Endometrial microvascular endothelial cells (primary cell): ENCODE results near the gene NOS1AP. TPM values are rescaled to one million over a fixed set of nuclear protein-coding genes. Genes with fewer than 3 reads are reported as not detected.

Source experiments
- in situ Hi-C: cut with HindIII; loops from 2 replicates; pipeline ENCODE4 v1.10.0; 2017; ENCODE audit warnings: low sequenced_read_pairs, low pct_unique_long_range_greater_than_20kb; ENCODE audit errors: inconsistent ontology term
- total RNA-seq: library from RNA; depleted of rRNA; stranded (reverse); fragments of >200 nt; gene quantifications from one replicate; pipeline ENCODE4 v1.2.3, GENCODE V29; 2015; ENCODE audit errors: inconsistent ontology term

The NOS1AP gene
- total RNA-seq, 1 donor from 2014 or later: 3.1 TPM

DNA sequence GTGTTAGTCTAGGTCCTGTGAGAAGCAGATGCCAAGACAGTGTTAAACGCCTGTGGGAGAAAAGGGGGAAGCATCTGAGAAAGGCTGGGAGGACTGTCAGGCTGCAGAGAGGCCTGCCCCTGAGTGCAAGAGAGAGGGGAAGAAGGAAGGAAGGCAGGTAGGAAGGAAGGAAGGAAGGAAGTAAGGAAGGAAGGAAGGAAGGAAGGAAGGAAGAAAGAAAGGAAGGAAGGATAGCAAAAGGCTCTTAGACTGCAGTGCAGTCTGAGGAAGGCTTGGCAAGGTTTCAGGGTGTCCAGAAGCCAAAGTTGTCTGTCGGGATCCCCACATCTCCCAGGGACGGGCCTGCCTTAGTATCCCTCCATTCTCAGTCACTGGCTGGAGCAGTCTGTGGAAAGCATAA, 224.5 kb downstream of the NOS1AP start:
- in situ Hi-C loops: no loop called here

DNA sequence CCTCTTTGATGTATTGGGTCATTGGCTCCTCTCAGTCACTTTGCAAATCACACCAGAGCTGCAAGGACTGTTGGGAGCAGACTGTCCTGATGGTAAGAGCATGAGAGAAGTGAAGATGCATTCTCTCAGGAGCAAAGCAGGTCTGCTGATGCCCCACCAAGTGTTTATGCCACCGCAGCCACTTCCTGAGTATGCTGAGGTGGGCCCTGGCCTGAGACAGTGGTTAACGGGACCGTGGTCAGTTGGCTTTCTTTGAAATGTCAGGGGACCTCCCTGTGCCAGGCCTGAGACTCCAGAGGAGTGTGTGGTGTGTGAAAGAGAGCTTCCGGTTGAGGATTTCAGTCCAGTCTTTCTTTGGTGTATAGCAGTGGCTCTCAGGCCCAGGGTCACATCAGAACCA, 227.7 kb downstream of the NOS1AP start:
- in situ Hi-C loops: no loop called here

DNA sequence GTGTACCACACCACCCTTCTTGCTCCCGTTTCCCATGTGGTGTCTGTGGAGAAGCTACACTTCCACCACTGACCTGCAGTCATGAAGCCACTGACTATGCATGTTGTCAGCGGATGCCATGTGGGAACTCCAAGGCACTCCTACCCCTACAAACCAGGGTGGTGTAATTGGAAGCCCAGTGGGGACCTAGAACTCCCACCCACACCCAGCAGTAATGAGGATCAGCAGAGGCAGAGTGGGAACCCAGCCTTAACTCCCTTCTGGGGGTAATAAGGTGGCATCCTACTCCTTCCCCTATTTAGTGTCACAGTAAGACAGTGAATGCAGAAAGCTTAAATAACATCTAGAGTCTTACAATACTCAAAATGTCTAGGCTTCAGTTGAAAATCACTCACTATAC, 228.8 kb downstream of the NOS1AP start:
- in situ Hi-C loops: no loop called here

DNA sequence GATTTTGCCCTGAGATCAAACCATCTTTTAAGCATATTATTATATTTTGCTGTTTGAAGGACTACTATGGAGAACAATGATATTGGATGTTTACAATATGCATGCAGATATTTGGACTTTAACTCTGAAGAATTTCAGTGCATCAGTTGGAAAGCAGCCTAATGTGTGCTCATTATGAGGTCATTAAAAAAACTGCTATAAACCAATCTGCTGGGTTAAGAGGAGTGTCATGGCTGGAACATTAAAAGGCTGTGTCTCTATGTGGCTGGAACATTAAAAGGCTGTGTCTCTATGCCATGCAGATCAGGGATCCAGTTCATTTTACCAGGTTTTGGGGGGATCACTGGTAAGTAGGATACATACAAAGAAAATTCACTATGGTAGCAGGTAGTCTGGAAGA, 229.5 kb downstream of the NOS1AP start:
- in situ Hi-C loops: no loop called here

DNA sequence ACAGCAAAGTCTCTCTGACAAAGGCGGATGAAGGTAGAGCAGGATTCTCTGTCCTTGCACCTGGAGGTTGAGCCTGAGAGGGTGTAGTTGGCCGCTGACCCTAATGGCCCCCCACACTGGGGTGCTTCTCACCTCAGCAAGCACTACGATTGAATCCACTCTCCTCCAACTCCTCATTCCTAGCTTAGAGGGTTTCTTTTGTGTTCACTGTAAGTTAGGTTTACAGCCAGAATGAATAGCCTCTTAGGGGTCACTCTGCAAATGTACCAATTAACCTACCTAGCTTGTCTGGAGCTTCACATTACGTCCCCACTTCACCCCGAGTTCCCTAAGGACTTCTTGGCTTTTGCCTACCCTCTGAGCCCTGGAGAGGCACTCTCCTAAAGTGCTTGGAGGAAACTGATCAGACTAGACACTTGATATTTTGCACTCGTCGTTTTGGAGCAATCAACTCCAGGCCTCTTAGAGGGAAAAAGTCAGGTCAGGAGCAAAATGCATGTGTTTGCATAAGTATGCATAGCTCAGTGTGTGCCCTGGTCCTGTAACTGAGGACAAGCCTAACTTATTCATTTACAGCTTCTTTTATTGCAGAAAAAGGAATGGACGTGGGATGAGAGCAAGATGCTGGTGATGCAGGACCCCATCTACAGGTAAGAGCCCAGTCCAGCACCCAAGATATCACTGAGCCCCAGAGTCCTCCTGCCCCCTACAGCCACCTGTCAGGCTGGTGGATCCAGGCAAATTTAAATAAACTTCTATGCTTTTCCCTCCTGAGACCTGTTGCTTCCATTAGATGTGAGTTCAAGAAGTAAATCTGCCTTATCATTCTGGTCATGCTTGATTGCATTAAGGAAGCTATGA, 230.8 kb downstream of the NOS1AP start:
- in situ Hi-C loops: no loop called here

DNA sequence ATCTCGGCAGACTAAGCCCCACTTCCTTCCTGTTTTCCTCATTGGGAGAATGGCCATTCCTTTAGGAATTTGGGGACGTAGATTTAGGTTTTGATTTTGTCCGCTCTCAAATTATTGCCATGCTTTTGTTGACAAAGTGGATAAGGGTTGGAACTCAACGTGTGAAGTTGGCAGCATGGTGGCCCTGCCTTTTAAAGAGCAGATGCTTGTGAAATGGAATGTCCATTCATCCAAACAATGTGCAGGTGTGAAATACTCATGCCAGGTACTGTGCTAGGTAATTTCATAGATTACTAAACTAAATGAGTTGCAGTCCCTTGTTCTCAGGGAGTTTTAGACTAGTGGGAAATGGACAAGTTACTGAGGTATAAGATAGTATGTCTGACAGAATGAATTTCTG, 232.2 kb downstream of the NOS1AP start:
- in situ Hi-C loops: no loop called here

DNA sequence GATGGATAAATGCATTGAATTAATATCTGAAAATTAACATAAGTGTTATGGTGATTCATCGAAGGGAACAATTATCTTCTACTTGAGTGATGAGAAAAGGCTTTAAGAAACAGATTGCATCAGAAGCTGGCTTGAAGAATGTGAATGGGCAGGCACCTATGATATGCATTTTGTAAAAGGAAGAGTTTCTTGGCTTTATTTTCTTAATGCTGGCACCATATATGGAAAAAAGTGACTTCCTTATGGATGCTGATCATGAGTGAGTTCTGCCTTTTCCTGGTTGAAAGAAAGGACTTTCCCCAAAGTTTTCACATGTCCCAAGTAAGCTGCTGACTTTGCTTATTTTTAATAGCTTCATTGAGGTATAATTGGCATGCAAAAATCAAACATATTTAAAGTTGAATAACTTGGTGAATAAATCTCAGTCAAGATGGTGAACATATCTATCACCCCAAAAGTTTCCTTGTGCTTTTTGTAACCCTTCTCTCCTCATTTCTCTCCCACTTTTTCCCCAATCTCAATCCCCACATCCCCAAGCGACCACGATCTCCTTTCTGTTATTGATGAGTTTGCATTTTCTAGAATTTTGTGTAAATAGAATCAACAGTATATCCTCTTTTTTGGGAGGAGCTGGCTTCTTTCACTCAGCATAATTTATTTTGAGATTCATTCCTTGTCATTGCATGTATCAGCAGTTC, 233.0 kb downstream of the NOS1AP start:
- in situ Hi-C loops: no loop called here

DNA sequence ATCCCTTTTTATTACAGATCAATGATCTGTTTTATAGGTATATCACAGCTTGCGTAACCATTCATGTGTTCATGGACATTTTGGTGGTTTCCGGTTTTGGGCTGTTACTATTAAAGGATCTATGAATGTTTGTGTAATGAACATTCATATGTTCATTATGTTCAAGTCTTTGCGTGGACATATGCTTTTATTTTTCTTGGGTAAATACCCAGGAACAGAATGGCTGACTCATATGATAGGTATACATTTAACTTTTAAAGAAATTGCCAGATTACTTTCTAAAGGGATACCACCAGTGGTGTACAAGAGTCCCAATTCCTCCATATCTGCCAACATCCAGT, 233.5 kb downstream of the NOS1AP start:
- in situ Hi-C loops: no loop called here

DNA sequence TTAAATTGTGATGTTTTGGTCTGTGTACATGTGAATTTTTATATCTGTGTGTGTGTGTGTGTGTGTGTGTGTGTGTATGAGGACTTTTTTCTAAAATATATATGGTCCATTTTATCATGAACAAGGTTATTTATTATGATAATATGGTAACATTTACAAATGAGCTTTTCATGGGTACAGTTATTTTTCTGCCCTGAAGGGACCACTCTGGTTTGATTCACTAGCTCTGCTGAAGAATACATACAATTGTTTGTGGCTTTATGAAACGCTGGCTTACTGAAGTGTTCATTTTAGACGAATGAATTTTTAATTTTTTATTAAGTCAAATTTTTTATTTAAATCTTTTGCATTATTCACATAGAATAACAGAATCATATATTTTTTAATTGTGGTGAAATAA, 235.2 kb downstream of the NOS1AP start:
- in situ Hi-C loops: no loop called here

DNA sequence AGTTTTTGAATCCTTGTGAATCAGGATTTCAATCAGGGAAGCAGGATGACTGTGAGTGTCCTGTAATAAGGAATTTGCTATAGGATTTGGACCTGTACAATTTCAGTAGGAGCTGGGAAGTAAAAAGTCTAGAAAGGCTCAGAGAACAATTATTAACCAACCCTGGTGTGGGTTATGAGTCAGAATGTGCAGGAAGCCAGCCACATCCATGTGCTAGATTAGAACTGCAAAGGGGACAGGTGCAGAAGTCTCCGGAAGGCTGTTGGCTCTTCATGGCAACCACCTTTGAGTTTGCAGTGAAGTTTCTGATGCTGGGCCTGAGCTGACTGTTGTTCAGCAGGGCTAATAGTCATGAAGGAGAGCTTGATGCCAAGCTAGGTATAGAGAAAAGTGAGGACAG, 236.5 kb downstream of the NOS1AP start:
- in situ Hi-C loops: no loop called here

DNA sequence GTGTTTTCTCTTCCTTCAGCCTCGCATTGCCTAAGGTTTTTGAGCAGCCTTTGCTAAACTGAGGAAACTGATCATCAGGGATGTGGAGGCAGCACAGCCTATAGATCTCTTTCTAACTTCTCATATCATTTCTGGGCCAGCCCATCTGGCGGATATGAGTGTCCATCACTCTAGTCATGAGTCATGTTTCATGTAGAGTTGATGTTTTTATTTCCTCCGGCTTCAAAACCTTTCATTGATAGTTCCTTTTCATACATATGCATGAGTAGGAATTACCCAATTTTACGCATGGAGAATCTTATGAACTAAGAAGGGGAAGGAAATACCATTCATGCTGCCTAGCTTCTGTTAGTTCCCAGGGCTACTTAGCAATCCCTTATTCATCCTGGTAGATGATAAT, 240.8 kb downstream of the NOS1AP start:
- in situ Hi-C loops: no loop called here

DNA sequence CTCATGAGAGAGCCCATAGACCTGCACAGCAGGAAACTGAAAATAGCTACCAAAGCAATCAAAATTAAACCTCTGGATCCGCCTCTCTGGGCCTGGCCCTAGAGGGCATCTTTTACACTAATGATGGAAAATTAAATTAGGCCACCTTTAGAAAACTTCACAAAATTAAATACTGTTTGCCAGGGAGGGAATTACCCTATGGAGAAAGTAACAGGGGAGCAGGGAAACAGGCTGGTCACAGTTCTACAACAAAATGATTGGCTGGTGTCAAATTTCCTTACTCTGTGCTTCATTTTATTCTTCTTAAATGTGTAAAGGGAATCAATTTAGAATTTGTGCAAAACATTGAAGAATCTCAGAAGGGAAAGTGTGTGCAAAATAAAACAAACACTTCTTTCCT, 244.7 kb downstream of the NOS1AP start:
- in situ Hi-C loops: no loop called here

DNA sequence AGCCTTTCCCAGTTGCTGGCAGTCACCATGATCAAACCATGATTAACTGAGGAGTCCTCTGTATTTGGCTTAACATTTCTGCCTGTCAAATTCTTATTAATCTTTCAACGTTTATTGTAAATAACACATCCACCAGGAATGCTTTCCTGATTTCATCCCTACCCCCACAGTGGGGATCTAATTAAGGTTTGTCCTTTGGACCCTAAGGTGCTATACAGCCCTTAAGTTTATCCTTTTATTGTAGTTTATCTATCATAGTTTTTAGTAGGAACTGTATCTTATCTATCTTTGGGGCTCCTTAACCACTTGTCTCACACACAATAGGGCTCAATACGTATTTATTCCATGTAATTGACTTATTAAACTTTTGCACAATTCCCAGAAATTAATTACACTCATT, 246.2 kb downstream of the NOS1AP start:
- in situ Hi-C loops: no loop called here

DNA sequence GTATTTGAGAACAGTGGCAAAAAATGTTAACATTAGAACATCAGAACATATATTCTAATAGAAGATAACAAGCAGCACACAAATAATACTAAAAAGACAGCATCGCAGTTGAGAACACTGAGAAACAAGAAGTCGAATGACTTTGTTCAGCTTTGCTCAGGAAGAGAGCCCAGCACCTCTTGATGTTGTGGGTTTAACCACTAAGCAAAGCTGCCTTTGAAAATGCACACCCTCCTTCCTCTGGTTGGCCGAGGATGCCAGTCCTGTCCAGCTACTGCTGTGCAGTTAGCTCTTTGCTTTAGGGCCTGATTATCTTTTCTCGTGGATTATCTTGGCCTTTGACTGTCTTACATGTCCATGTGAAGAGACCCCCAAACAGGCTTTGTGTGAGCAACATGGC, 246.7 kb downstream of the NOS1AP start:
- in situ Hi-C loops: no loop called here

DNA sequence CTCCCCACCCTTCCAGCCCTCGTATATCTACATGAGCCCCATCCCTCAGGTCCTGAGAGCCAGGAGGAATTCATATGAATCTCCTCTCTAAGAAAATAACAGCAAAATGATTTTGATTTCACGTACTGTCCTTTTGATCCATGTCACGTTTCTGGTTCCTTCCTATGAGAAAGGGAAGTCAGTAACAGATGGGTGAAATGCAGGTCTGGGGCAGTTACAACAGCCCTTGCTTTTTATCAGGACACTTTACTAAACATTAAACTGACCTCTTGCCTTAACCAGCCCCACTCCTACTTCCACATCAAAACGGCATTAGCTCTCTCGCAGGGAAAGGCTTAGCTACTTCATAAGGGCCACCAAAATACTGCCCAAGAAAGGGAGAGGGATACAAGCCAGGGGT, 248.1 kb downstream of the NOS1AP start:
- in situ Hi-C loops: no loop called here

DNA sequence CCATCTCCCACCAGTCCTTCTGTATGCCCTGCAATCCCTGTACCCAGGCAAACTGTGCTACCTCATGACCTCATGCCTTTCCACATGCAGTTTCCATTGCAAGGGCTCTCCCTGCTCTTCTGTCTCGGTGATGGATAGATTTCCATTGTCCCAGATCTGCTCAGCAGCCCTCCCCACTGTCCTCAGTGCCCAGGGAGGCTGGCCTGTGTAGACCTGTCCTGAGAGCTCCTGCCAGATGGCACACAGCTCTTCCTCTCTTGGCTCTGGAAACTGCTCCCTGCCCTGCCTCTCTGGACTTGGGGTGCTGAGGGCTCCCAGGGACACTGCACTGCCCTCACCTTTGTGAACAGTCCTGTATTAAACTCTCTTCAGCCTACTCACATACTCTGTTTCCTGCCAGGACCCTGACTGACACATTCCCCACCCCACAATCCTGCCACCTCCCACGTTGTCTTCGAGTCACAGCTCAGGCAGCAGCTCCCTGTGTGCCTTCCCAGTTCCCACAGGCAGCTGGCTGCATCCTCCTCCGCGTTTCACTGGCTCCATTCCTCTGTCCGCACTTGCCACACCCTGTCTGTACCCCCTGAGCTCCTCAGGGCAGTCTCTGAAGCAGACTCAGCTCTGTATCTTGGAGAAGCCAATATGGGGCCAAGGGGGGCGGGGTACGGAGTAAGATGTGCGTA, 250.1 kb downstream of the NOS1AP start:
- in situ Hi-C loops: no loop called here

DNA sequence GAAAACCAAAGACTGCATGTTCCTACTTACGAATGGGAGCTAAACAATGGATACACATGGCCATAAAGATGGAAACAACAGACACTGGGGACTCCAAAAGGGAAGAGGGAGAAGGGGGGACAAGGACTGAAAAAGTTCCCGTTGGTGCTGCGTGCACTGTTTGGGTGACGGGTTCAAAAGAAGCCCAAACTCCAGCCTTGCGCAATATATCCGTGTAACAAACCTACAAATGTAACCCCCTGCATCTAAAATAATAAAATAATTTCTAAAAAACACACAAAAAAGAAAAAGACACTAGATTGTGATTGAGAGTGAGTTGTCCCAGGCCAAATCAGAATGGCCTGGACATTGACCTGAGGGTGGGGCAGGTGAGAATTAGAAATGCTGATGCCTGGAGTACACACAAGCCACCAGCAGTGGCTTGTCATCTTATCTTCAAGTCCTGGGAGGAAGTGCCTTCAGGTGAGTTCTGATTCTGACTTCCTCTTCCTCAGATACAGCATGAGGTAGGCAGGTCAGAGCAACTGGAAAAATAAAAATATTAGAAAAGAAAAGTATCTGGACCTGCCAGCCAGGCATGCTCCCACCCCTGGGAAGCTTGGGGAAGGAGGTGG, 252.4 kb downstream of the NOS1AP start:
- in situ Hi-C loops: no loop called here

DNA sequence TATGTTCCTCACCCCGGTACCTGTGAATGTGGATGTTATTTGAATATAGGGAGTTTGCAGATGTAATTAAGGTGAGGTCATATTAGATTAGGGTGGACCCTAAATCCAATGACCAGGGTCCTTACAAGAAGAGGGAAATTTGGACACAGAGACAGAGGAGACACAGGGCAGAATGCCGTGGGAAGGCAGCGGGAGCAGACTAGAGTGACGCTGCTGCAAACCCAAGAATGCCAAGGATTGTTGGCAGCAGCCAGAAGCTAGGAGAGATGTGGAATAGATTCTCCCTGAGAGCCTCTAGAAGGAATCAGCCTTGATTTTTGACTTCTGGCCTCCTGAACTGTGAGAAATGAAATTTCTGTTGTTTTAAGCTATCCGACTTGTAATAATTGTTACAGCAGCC, 253.5 kb downstream of the NOS1AP start:
- in situ Hi-C loops: no loop called here

DNA sequence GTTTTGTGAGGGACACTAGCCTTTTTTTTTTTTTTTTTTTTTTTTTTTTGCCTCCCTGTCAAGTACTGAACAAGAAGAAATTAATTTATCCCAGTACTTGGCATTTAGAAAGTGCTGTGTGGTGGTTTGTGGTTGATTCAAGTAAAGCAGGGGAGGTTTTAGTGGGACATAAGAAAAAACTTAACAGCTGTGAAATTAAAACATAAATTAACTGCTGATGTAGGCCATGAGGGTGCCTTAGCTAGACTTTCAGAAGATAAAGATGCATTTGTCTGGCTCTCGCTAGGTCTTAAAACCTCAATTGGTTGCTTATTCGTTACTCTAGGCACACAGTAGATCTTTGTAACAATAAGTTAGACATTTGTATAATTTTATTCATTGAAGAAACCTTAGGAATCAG, 254.9 kb downstream of the NOS1AP start:
- in situ Hi-C loops: no loop called here

DNA sequence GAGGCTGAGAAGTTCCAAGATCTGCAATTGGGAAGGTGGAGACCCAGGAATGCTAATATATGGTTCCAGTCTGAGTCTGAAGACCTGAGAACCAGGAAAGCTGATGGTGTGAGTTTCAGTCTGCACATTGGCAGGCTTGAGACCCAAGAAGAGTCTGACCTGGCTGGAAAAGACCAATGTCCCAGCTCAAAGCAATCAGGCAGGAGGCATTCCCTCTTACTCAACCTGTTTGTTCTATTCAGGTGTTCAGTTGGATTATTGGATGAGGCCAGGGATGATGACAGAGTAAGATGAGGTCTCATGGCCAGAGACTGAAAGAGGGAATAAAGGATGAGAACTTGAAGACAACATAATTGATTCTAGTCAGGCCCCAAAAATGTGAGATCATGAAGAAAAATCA, 257.1 kb downstream of the NOS1AP start:
- in situ Hi-C loops: no loop called here
